GM19099 (cell line): ENCODE measurements around the gene VPS37D.

Experiments used
- POLR2A ChIP-seq: IDR thresholded peaks from 3 replicates; pipeline ENCODE4 v1.6.1; 2011; ENCODE audit warnings: low read depth; ENCODE audit not compliant: insufficient read length; ENCODE audit errors: extremely low read depth

The VPS37D gene, protein sequence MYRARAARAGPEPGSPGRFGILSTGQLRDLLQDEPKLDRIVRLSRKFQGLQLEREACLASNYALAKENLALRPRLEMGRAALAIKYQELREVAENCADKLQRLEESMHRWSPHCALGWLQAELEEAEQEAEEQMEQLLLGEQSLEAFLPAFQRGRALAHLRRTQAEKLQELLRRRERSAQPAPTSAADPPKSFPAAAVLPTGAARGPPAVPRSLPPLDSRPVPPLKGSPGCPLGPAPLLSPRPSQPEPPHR

GRCh38 chr7:73667344-73668102, at the start of gene VPS37D:
TSS of gene VPS37D (plus strand) at chr7:73667831. CDS start at chr7:73667959, 128 bp downstream.
- TF ChIP-seq POLR2A = no peak

GRCh38 chr7:73618538-73618937, 49.1 kb upstream of the VPS37D start:
- TF ChIP-seq POLR2A = no peak

- no peak for TF ChIP-seq POLR2A
Observed at GRCh38 chr7:73621168-73622063, 46.2 kb upstream of the VPS37D start.

DNA sequence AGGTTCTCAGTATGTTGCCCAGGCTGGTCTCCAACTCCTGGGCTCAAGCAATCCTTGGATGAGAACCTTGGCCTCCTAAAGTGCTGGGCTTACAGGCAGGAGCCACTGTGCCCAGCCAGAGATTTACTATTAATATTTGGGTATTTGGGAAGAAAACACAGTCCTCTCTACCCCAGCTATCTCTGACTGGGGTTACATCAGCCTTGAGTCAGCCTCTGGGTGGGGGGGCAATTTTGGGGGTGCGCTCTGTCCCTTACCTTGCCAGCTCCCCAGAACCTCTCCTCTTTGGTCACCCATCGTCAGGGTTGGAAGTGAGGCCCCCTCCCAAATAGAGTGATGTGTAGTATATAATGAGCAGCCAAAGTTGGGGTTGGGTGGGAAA, 45.1 kb upstream of the VPS37D start:
- TF ChIP-seq POLR2A = no peak

DNA sequence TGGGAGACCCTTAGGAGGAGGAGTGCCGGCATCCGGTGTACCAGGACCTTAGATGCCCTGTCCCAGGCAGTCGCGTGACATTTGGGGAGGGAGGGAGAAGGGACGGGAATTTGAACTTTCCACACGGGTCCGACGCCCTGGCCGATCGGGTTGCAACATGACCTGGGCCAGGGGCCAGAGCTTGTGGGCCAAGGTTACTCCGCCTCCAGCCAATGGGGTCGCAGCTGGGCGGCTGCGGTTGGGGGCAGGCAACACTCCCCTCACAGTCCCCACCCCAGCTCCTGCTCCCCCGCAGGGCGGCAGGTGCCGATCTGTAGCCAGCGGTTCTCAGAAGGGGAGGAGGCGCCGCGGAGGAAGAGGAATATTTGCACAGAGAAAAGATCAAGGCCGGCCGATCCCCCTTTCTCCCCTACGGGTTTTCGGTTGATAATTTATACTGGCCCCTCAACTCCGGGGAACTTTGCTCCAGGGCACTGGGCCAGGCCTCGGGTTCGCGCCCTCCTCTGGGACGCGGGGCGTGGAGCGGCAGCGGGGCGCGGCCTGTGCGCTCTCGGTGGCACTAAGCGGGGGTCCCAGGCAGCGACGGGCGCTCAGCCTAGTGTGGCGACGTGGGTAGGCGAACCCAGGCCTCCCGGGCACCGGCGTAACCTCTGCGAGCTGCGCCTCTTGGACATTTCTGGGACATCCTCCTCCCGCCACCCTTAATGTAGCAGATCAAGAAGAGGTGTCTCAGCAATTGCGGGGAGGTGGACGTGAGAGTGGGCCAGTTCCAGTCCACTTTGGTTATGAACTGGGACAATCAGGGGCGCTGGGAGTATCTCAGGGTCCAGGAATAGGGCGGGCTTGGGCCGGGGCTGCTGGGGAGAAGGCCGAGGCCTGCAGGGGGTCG, 44.5 kb upstream of the VPS37D start:
- no peak for TF ChIP-seq POLR2A

DNA sequence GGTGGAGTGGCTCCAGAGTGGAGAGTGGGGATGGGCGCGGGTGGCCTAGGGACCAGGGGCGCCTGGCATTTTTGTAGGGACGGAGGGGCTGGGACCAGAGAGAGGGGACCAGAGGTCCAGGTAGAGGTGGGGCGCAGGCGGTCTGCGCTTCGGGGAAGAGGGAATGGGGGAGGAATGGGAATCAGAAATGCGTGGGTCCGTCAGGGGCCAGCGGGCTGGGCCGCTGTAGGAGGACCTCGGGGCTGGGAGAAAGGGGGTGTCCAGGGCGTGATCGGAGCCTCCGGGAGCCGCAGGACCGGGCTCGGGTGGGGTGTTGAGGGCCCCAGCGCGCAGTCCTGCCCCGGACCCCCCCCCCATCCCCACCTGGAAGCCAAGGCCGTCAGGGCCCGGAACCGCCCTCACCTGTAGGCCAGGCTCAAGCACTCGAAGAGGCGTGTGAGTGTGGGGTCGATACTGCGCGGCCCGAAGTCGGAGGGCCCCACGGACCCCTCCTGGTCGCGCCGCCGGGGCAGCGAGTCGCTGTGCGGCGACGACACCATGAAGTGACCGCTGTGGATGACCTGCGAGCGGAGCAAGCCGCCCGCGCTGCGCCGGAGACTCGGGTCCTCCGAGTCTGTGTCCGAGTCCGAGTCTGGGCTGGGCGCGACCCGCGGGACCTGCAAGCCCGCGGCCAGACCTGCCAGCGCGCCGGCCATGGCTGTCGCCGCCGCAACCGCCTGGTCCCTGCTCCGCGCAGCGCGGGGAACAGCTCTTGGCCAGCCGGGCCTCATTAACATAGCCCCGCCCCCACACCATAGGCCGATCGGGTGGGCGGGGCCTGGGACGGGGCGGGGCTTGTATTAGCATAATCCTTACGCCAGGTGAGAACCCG, 43.6 kb upstream of the VPS37D start, which contains the start of gene MLXIPL:
TSS of gene MLXIPL (minus strand) at position 725 of the 871 bp plus-strand sequence. CDS start at position 695, 30 bp downstream.
- no peak for TF ChIP-seq POLR2A

DNA sequence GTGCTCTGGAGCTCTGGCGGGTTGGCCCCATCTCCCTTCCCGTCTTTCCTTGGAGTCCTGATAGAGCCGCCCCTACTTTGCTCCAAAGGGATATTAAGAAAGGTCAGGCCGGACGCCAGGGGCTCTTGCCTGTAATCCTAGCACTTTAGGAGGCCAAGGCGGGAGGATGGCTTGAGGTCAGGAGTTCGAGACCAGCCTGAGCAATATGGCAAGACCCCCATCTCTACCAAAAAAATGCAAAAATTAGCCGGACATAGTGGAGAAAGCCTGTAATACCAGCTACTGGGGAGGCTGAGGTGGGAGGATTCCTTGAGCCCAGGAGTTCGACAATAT, 43.0 kb upstream of the VPS37D start:
- no peak for TF ChIP-seq POLR2A

GRCh38 chr7:73625276-73625675, 42.4 kb upstream of the VPS37D start:
- no peak for TF ChIP-seq POLR2A

DNA sequence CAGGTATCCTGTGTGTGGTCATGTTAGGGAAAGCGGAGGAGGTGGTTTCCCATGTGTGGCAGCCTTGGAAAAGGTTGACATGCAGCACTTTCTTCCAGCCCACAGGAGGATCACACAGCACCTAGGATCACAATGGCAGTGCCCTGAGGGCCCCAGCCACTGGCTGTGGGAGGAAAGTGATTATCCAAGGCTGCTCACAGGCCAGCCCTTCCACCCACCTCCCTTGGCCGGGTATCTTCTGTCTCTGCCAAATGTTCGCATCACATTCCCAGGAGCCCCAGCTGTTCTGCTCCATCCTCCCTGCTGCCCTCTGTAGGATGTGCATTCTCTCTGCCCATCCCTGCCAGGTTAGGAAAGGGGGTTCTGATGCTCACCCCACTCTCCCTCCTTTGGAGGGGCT, 40.8 kb upstream of the VPS37D start:
- no peak for TF ChIP-seq POLR2A

- no peak for TF ChIP-seq POLR2A
Observed at GRCh38 chr7:73628504-73628903, 39.1 kb upstream of the VPS37D start.

DNA sequence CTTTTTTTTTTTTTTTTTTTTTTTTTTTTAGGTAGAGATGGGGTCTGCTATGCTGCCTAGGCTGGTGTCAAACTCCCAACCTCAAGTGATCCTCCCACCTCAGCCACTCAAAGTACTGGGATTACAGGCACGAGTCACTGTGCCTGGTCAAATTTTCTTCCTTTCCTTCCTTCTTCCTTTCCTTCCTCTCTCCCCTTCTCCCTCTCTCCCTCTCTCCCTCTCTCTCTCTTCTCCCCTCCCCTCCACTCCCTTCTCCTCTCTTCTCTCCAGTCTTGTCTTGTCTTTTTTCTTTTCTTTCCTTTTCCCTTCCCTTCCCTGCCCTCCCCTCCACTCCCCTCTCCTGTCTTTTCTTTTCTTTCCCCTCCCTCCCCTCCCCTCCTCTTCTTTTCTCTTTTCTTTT, 36.1 kb upstream of the VPS37D start:
- TF ChIP-seq POLR2A = no peak

DNA sequence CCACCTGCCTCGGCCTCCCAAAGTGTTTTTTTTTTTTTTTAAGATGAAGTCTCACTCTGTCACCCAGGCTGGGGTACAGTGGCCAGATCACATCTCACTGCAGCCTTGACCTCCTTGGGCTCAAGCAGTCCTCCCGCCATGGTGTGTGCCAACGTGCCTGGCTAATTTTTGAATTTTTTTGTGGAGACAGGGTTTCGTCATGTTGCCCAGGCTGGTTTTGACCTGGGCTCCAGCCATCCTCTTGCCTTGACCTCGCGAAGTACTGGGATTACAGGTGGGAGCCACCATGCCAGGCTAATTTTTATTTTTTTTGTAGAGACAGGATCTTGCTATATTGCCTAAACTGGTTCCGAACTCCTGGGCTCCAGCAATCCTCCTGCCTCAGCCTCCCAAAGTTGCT, 34.3 kb upstream of the VPS37D start:
- TF ChIP-seq POLR2A = no peak

DNA sequence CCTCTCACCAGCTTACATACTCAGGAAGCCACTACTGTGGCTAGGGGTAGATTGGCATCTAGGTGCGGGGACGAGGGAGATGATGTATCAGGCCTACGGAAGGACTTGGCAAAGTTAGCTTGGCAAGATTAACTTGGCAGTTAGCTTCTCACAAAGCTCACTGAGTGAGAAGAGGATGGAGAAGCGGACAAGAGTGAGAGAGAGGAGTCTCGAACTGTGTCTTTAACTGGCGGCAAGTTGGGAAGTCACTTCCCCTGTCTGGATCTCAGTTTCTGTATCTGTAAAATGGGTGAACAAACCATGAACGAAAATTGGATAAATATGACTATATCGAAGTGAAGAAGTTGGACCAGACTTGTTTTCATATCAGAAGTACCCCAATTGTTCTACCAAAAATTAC, 33.8 kb upstream of the VPS37D start:
- TF ChIP-seq POLR2A = no peak
